K562 (cell line): ENCODE results near the gene TBC1D9. TPM values are rescaled to one million over a fixed set of nuclear protein-coding genes. Genes with fewer than 3 reads are reported as not detected.

Experiments used
- ATAC-seq: fragments of 200-7000 bp; cut with Tn5 transposase; 3 replicates; pipeline ENCODE4 v1.9.1; 2020; ENCODE audit warnings: moderate library complexity
- BruUV-seq: library from RNA; stranded (reverse); fragments of 400-500 nt; replicated peaks from 2 replicates; lab custom pipeline; 2021; lab: Mats Ljungman, UMichigan
- CTCF ChIA-PET: fragments of 300-600 bp; formaldehyde crosslinking; extraction: SDS; loops from one replicate; lab custom pipeline; 2021; ENCODE audit warnings: low intra/inter-chr PET ratio; lab: Yijun Ruan, JAX
- POLR2A ChIA-PET: fragments of 300-600, 350-650 bp; sonication (Branson Sonifier 250); formaldehyde crosslinking; extraction: SDS; loops from one replicate; lab custom pipeline; 2021; ENCODE audit warnings: antibody characterized with exemption, inconsistent platforms; lab: Yijun Ruan, JAX
- DNase-seq, 4 experiments: peaks; one replicate each; pipeline versions ENCODE4 v3.0.0 to v3.0.0-alpha.2; 2011 to 2018; ENCODE audit warnings: low spot score in 3 of 4, mixed read lengths in 3 of 4; ENCODE audit errors: extremely low read depth in 1 of 4
- FAIRE-seq: peaks from 2 replicates; lab custom pipeline; 2011; peaks lifted over from hg19 to GRCh38; lab: Jason Lieb, UNC
- H2AFZ ChIP-seq: 2 replicates; pipeline ENCODE4 v1.6.0; 2011; ENCODE audit warnings: low read depth, low read length, control low read depth, inconsistent platforms
- H3K27ac ChIP-seq: fragments of 200-600 bp; 3 replicates; pipeline ENCODE4 v1.8.0; 2011; ENCODE audit warnings: low read depth, mild to moderate bottlenecking, control low read depth, inconsistent platforms, low read length, moderate library complexity, mixed read lengths; ENCODE audit errors: extremely low read depth
- H3K27me3 ChIP-seq, 2 experiments: fragments of 300-600 bp in 1 of 2; 2 replicates in 1 of 2; 3 replicates in 1 of 2; pipeline versions ENCODE4 v1.6.0 to v1.8.0; 2011; ENCODE audit warnings: inconsistent platforms in 2 of 2, low read length in 2 of 2, mild to moderate bottlenecking in 1 of 2, mixed read lengths in 1 of 2, moderate library complexity in 1 of 2; ENCODE audit not compliant: control insufficient read depth in 2 of 2, insufficient read depth in 2 of 2
- H3K36me3 ChIP-seq: fragments of 300-600 bp; 3 replicates; pipeline ENCODE4 v1.8.0; 2011; ENCODE audit warnings: mild to moderate bottlenecking, low read length, inconsistent platforms; ENCODE audit not compliant: control insufficient read depth, insufficient read depth
- H3K4me1 ChIP-seq, 2 experiments: fragments of 200-600 bp in 1 of 2; replicated peaks in 1 of 2; 2 replicates in 1 of 2; 3 replicates in 1 of 2; pipeline versions ENCODE4 v1.5.1 to v1.8.0; 2011; ENCODE audit warnings: inconsistent platforms in 2 of 2, low read length in 2 of 2, mild to moderate bottlenecking in 1 of 2, mixed read lengths in 1 of 2, moderate library complexity in 1 of 2; ENCODE audit not compliant: control insufficient read depth in 2 of 2, insufficient read depth in 2 of 2
- H3K4me2 ChIP-seq: 2 replicates; pipeline ENCODE4 v1.6.1; 2011; ENCODE audit warnings: low read length, control low read depth, inconsistent platforms, mixed read lengths; ENCODE audit not compliant: insufficient read depth
- H3K4me3 ChIP-seq: fragments of 200-600 bp; sonication (generic), shearing (Covaris generic); 2 replicates; pipeline ENCODE4 v1.5.1; 2016; ENCODE audit warnings: control low read depth, inconsistent platforms
- H3K79me2 ChIP-seq: fragments of 200-600 bp; 3 replicates; pipeline ENCODE4 v1.8.0; 2011; ENCODE audit warnings: low read length, inconsistent platforms; ENCODE audit not compliant: control insufficient read depth, insufficient read depth
- H3K9ac ChIP-seq, 2 experiments: 2 replicates each; pipeline versions ENCODE4 v1.6.0 to v1.6.1; 2011; ENCODE audit warnings: low read depth in 2 of 2, low read length in 2 of 2, control low read depth in 1 of 2, inconsistent platforms in 1 of 2, mild to moderate bottlenecking in 1 of 2, mixed read lengths in 1 of 2; ENCODE audit not compliant: insufficient read depth in 1 of 2
- H3K9me1 ChIP-seq: one replicate; pipeline ENCODE4 v1.6.0; 2011; ENCODE audit warnings: inconsistent platforms, mild to moderate bottlenecking, low read length, moderate library complexity; ENCODE audit not compliant: control insufficient read depth, insufficient read depth
- H3K9me3 ChIP-seq: replicated peaks from 2 replicates; pipeline ENCODE4 v1.5.1; 2011; ENCODE audit warnings: low read depth, low read length, inconsistent platforms; ENCODE audit not compliant: control insufficient read depth, insufficient read depth
- H4K20me1 ChIP-seq: replicated peaks from 2 replicates; pipeline ENCODE4 v1.6.1; 2011; ENCODE audit warnings: low read length, inconsistent platforms, mixed read lengths; ENCODE audit not compliant: control insufficient read depth, insufficient read depth
- ETV1 ChIP-seq: fragments of 450-650 bp; conservative IDR thresholded peaks from 2 replicates; pipeline ENCODE4 v1.6.1; 2016; ENCODE audit warnings: missing genetic modification characterization, control low read depth, low read depth, missing compliant biosample characterization
- FOXA3 ChIP-seq, 2 experiments: fragments of 450-650 bp in 1 of 2; sonication (generic) in 1 of 2; formaldehyde crosslinking; IDR thresholded peaks in 1 of 2; conservative IDR thresholded peaks in 1 of 2; 2 replicates each; pipeline versions ENCODE4 v1.4.0 to v1.8.0; 2020 to 2022; ENCODE audit warnings: mild to moderate bottlenecking in 2 of 2, missing genetic modification reagents in 1 of 2
- GMEB1 ChIP-seq: fragments of 250-450 bp; sonication (Bioruptor Pico); IDR thresholded peaks from 2 replicates; pipeline ENCODE4 v1.4.0; 2020; ENCODE audit warnings: mild to moderate bottlenecking
- KDM4B ChIP-seq, 2 experiments: fragments of 450-650 bp in 1 of 2; sonication (generic) in 1 of 2; IDR thresholded peaks; 2 replicates each; pipeline ENCODE4 v1.6.1; 2016 to 2017; ENCODE audit warnings: borderline replicate concordance in 2 of 2, antibody characterized with exemption in 1 of 2, low read depth in 1 of 2, mild to moderate bottlenecking in 1 of 2
- NCOA4 ChIP-seq: fragments of 450-650 bp; IDR thresholded peaks from 2 replicates; pipeline ENCODE4 v1.6.1; 2018; ENCODE audit warnings: mild to moderate bottlenecking; ENCODE audit not compliant: partially characterized antibody
- NFXL1 ChIP-seq: fragments of 450-650 bp; formaldehyde crosslinking; IDR thresholded peaks from 2 replicates; pipeline ENCODE4 v1.4.0; 2021; ENCODE audit warnings: mild to moderate bottlenecking
- RFX1 ChIP-seq: fragments of 450-650 bp; IDR thresholded peaks from 2 replicates; pipeline ENCODE4 v1.6.1; 2016; ENCODE audit warnings: mild to moderate bottlenecking, moderate library complexity
- RHOXF2B ChIP-seq: fragments of 250-450 bp; sonication (Bioruptor Pico); conservative IDR thresholded peaks from 2 replicates; pipeline ENCODE4 v1.5.1; 2021
- ZNF121 ChIP-seq: sonication (generic); formaldehyde crosslinking; conservative IDR thresholded peaks from 2 replicates; pipeline ENCODE4 v1.8.0; 2022; ENCODE audit warnings: missing genetic modification reagents
- ZNF23 ChIP-seq: fragments of 250-450 bp; sonication (Bioruptor Pico); IDR thresholded peaks from 2 replicates; pipeline ENCODE4 v1.4.0; 2020; ENCODE audit warnings: mild to moderate bottlenecking
- ZNF232 ChIP-seq: sonication (generic); formaldehyde crosslinking; IDR thresholded peaks from 2 replicates; pipeline ENCODE4 v1.8.0; 2022; ENCODE audit warnings: mild to moderate bottlenecking, missing genetic modification reagents
- ZNF24 ChIP-seq: fragments of 450-650 bp; IDR thresholded peaks from 2 replicates; pipeline ENCODE4 v1.6.1; 2016
- ZNF253 ChIP-seq: fragments of 250-450 bp; sonication (Bioruptor Pico); conservative IDR thresholded peaks from 2 replicates; pipeline ENCODE4 v1.6.1; 2021; ENCODE audit warnings: mild to moderate bottlenecking
- WGBS: fragments of 100-300 bp; shearing (Covaris generic); methylation state at CpG from one replicate; pipeline ENCODE4 v1.1.6; 2016; ENCODE audit warnings: low coverage, mixed read lengths; ENCODE audit not compliant: insufficient coverage; ENCODE audit errors: missing lambda C conversion rate; 5-methylcytosine and 5-hydroxymethylcytosine counted together
- in situ Hi-C: fragments of 300-500 bp; cut with MboI; formaldehyde crosslinking; loops from 4 replicates; pipeline ENCODE4 v1.15.0; 2018; ENCODE audit warnings: inconsistent platforms, mixed read lengths
- intact Hi-C: fragments of 100-400 bp; cut with micrococcal nuclease; formaldehyde crosslinking; loops from 2 replicates; pipeline ENCODE4 v1.14.2; 2022
- polyA plus RNA-seq, 8 experiments: library from polyadenylated mRNA; depleted of rRNA in 4 of 8; stranded (reverse) in 5 of 8; unstranded in 3 of 8; fragments of >200 nt; fragmentation: Nextera tagmentation in 2 of 8; fragmentation: Illumina TruSeq in 1 of 8; extraction: Ambion mirVana in 2 of 8; extraction: Trizol in 1 of 8; gene quantifications; 2 replicates each; pipeline versions ENCODE4 v1.2.1 to v1.2.3, GENCODE V29; 2011 to 2014; ENCODE audit warnings: inconsistent platforms in 1 of 8, missing spikeins in 1 of 8
- total RNA-seq, 7 experiments: library from RNA; depleted of rRNA in 6 of 7; stranded (reverse); fragments of >200 nt in 6 of 7; fragmentation: Illumina TruSeq in 2 of 7; extraction: Trizol in 2 of 7; gene quantifications; 2 replicates each; pipeline versions ENCODE4 v1.2.1 to v1.2.3, GENCODE V29; 2011 to 2021; ENCODE audit warnings: low replicate concordance in 1 of 7
- TF ChIP-seq, protein P1 (sequence below): fragments of 450-650 bp; IDR thresholded peaks from 2 replicates; pipeline ENCODE4 v1.6.1; 2014; ENCODE audit warnings: low read depth, mild to moderate bottlenecking, moderate library complexity, borderline replicate concordance

The TBC1D9 gene
- total and polyA plus RNA-seq, 9 of the 15 experiments (the other 6 are each of a cell fraction or from before 2014, with no cell fraction given) = 0.13 TPM; not detected in 8

GRCh38 chr4:140750470-140750869 lies 5.7 kb downstream of the TBC1D9 start:
- Histone ChIP-seq H3K36me3 (no peaks in the 10 kb centered on the region), H3K9me3 (no peaks in the 10 kb centered on the region), H3K4me1 (no peaks in the 10 kb centered on the region), H3K4me3 (no peak overlapping the region), H3K79me2 (no peaks in the 10 kb centered on the region), H2AFZ (no peak overlapping the region), H3K4me2 (no peak overlapping the region), H3K9ac (no peak overlapping the region), H4K20me1 (no peaks in the 10 kb centered on the region), H3K9me1 (no peaks in the 10 kb centered on the region), H3K27ac (no peak overlapping the region), H3K27me3 (no peaks in the 10 kb centered on the region)
- intact Hi-C loops (no loop called here), in situ Hi-C loops (no loop called here)
- DNase-seq = no peak
- no peak for FAIRE-seq
- POLR2A ChIA-PET = interaction anchor here (0.6 kb wide), 1 partner anchor 497 kb away, joined by 3 read pairs; no protein-coding TSS in a partner anchor
- CTCF ChIA-PET = no interaction called here
- no TSS peak for BruUV-seq
- TF ChIP-seq ZNF253 (CRISPR knock-in tag) = no peak
- no peak for ATAC-seq
- 2% methylated on average over 2 of the region's 2 CpGs for WGBS

GRCh38 chr4:140748171-140748570 lies 8.0 kb downstream of the TBC1D9 start:
- WGBS = 0% methylated on average over 1 of the region's 1 CpG
- Histone ChIP-seq H3K27ac (no peak overlapping the region), H3K9ac (no peak overlapping the region), H3K79me2 (no peaks in the 10 kb centered on the region), H3K27me3 (no peaks in the 10 kb centered on the region), H3K4me1 (no peaks in the 10 kb centered on the region), H3K36me3 (no peaks in the 10 kb centered on the region), H2AFZ (no peak overlapping the region), H4K20me1 (no peaks in the 10 kb centered on the region), H3K4me3 (no peak overlapping the region), H3K9me1 (no peaks in the 10 kb centered on the region), H3K4me2 (no peak overlapping the region), H3K9me3 (no peaks in the 10 kb centered on the region)
- DNase-seq (no peak), ATAC-seq (no peak), FAIRE-seq (no peak)
- in situ Hi-C loops = no loop called here
- BruUV-seq = no TSS peak
- CTCF ChIA-PET = no interaction called here
- POLR2A ChIA-PET = no interaction called here
- intact Hi-C loops = no loop called here
- no peak for TF ChIP-seq NCOA4
- TF ChIP-seq GMEB1 (CRISPR knock-in tag) = no peak
- no peak for TF ChIP-seq FOXA3 (CRISPR knock-in tag; conservative IDR thresholded peaks at IDR 0.05 in 1 of 2, IDR thresholded peaks at IDR 0.05 in 1 of 2)
- TF ChIP-seq ZNF121 (CRISPR knock-in tag) = no peak
- no peak for TF ChIP-seq NFXL1 (CRISPR knock-in tag)
- no peak for TF ChIP-seq RHOXF2B (CRISPR knock-in tag)
- TF ChIP-seq RFX1 = no peak
- TF ChIP-seq ZNF23 (CRISPR knock-in tag) = no peak
- TF ChIP-seq ZNF24 = no peak
- TF ChIP-seq ZNF232 (CRISPR knock-in tag) = no peak
- no peak for TF ChIP-seq ETV1 (tag)
- TF ChIP-seq, protein P1, sequence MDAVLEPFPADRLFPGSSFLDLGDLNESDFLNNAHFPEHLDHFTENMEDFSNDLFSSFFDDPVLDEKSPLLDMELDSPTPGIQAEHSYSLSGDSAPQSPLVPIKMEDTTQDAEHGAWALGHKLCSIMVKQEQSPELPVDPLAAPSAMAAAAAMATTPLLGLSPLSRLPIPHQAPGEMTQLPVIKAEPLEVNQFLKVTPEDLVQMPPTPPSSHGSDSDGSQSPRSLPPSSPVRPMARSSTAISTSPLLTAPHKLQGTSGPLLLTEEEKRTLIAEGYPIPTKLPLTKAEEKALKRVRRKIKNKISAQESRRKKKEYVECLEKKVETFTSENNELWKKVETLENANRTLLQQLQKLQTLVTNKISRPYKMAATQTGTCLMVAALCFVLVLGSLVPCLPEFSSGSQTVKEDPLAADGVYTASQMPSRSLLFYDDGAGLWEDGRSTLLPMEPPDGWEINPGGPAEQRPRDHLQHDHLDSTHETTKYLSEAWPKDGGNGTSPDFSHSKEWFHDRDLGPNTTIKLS = no peak
- no peak for TF ChIP-seq KDM4B (IDR thresholded peaks at IDR 0.05; ENCODE audit: borderline replicate concordance in 2 of 2, low read depth in 1 of 2)
